H9 (cell line): Measurements from ENCODE around the gene HES4. TPM values are rescaled to one million over a fixed set of nuclear protein-coding genes. Genes with fewer than 3 reads are reported as not detected.

Experiments used
- DNase-seq: peaks from one replicate; pipeline ENCODE4 v3.0.0-alpha.2; 2017
- H2AFZ ChIP-seq: one replicate; pipeline ENCODE4 v1.6.1; 2013; ENCODE audit warnings: mild to moderate bottlenecking, low read length, control low read depth, moderate library complexity
- H2AK5ac ChIP-seq: 2 replicates; pipeline ENCODE4 v1.6.1; 2013; ENCODE audit warnings: low read length, control low read depth, mixed read lengths; ENCODE audit not compliant: insufficient read length
- H2BK120ac ChIP-seq: one replicate; pipeline ENCODE4 v1.6.1; 2013; ENCODE audit warnings: low read depth, mild to moderate bottlenecking, low read length, control low read depth, inconsistent platforms; ENCODE audit not compliant: poor library complexity, severe bottlenecking
- H2BK12ac ChIP-seq: 2 replicates; pipeline ENCODE4 v1.6.1; 2013; ENCODE audit warnings: low read length, control low read depth, mixed read lengths, low read depth; ENCODE audit not compliant: insufficient read length
- H2BK15ac ChIP-seq: 2 replicates; pipeline ENCODE4 v1.6.1; 2013; ENCODE audit warnings: low read depth, low read length, control low read depth
- H2BK20ac ChIP-seq: one replicate; pipeline ENCODE4 v1.6.1; 2013; ENCODE audit warnings: low read depth, mild to moderate bottlenecking, low read length, control low read depth, inconsistent platforms; ENCODE audit not compliant: poor library complexity, severe bottlenecking
- H2BK5ac ChIP-seq: 2 replicates; pipeline ENCODE4 v1.6.1; 2013; ENCODE audit warnings: low read length, control low read depth, mixed read lengths; ENCODE audit not compliant: insufficient read length
- H3K14ac ChIP-seq: 2 replicates; pipeline ENCODE4 v1.6.1; 2013; ENCODE audit warnings: low read length, control low read depth; ENCODE audit not compliant: insufficient read depth
- H3K18ac ChIP-seq: 2 replicates; pipeline ENCODE4 v1.6.1; 2013; ENCODE audit warnings: low read depth, mild to moderate bottlenecking, mixed read lengths, low read length, control low read depth; ENCODE audit not compliant: insufficient read length
- H3K23ac ChIP-seq: 2 replicates; pipeline ENCODE4 v1.6.1; 2013; ENCODE audit warnings: low read length, control low read depth, mixed read lengths, low read depth; ENCODE audit not compliant: insufficient read length
- H3K23me2 ChIP-seq: 2 replicates; pipeline ENCODE4 v1.6.1; 2013; ENCODE audit warnings: low read depth, mild to moderate bottlenecking, mixed read lengths, low read length, control low read depth; ENCODE audit not compliant: insufficient read length, poor library complexity, severe bottlenecking
- H3K27ac ChIP-seq: 2 replicates; pipeline ENCODE4 v1.5.1; 2013; ENCODE audit warnings: low read length, control low read depth, mixed read lengths, low read depth; ENCODE audit not compliant: insufficient read length
- H3K27me3 ChIP-seq: 2 replicates; pipeline ENCODE4 v1.6.1; 2013; ENCODE audit warnings: low read length, control low read depth, inconsistent platforms; ENCODE audit not compliant: insufficient read depth
- H3K4ac ChIP-seq: 2 replicates; pipeline ENCODE4 v1.6.1; 2013; ENCODE audit warnings: low read depth, mild to moderate bottlenecking, control low read depth, inconsistent platforms, low read length, moderate library complexity
- H3K4me1 ChIP-seq: 2 replicates; pipeline ENCODE4 v1.6.1; 2013; ENCODE audit warnings: low read length, control low read depth, inconsistent platforms; ENCODE audit not compliant: insufficient read depth
- H3K4me2 ChIP-seq: 2 replicates; pipeline ENCODE4 v1.6.1; 2013; ENCODE audit warnings: low read length, control low read depth, mixed read lengths; ENCODE audit not compliant: insufficient read length, insufficient read depth
- H3K56ac ChIP-seq: 2 replicates; pipeline ENCODE4 v1.6.1; 2013; ENCODE audit warnings: low read depth, mild to moderate bottlenecking, mixed read lengths, low read length, control low read depth; ENCODE audit not compliant: insufficient read length
- H3K79me1 ChIP-seq: 2 replicates; pipeline ENCODE4 v1.6.1; 2013; ENCODE audit warnings: low read depth, mild to moderate bottlenecking, moderate library complexity, low read length, control low read depth, inconsistent platforms; ENCODE audit not compliant: insufficient read depth, poor library complexity, severe bottlenecking
- H3K79me2 ChIP-seq: 2 replicates; pipeline ENCODE4 v1.6.1; 2013; ENCODE audit warnings: low read length, control low read depth, inconsistent platforms; ENCODE audit not compliant: insufficient read depth
- H3K9ac ChIP-seq: 2 replicates; pipeline ENCODE4 v1.6.1; 2013; ENCODE audit warnings: low read length, control low read depth, mixed read lengths; ENCODE audit not compliant: insufficient read length; ENCODE audit errors: extremely low read depth
- H3K9me3 ChIP-seq: one replicate; pipeline ENCODE4 v1.6.1; 2013; ENCODE audit warnings: low read depth, low read length, inconsistent platforms; ENCODE audit not compliant: control insufficient read depth
- H3T11ph ChIP-seq: one replicate; pipeline ENCODE4 v1.6.1; 2013; ENCODE audit warnings: mild to moderate bottlenecking, low read length, control low read depth, inconsistent platforms
- H4K20me1 ChIP-seq: one replicate; pipeline ENCODE4 v1.6.1; 2013; ENCODE audit not compliant: control insufficient read depth, insufficient read length, insufficient read depth
- H4K5ac ChIP-seq: 2 replicates; pipeline ENCODE4 v1.6.1; 2013; ENCODE audit warnings: low read depth, mild to moderate bottlenecking, mixed read lengths, low read length, control low read depth; ENCODE audit not compliant: insufficient read length
- H4K8ac ChIP-seq: replicated peaks from 2 replicates; pipeline ENCODE4 v1.6.1; 2013; ENCODE audit warnings: low read length, control low read depth, mixed read lengths, low read depth; ENCODE audit not compliant: insufficient read length
- H4K91ac ChIP-seq: 2 replicates; pipeline ENCODE4 v1.6.1; 2013; ENCODE audit warnings: low read depth, mild to moderate bottlenecking, moderate library complexity, mixed read lengths, low read length, control low read depth; ENCODE audit not compliant: insufficient read length
- H3K27ac Mint-ChIP-seq, 3 experiments: 2 replicates in 2 of 3; 3 replicates in 1 of 3; pipeline ENCODE4 v1.8.0; 2020 to 2021; ENCODE audit warnings: mixed read lengths in 3 of 3, mild to moderate bottlenecking in 1 of 3, moderate library complexity in 1 of 3
- H3K27me3 Mint-ChIP-seq: 2 replicates; pipeline ENCODE4 v1.8.0; 2021; ENCODE audit warnings: low read depth, mild to moderate bottlenecking, moderate library complexity, mixed read lengths
- H3K36me3 Mint-ChIP-seq, 3 experiments: 2 replicates in 2 of 3; 3 replicates in 1 of 3; pipeline ENCODE4 v1.8.0; 2020 to 2021; ENCODE audit warnings: low read depth in 3 of 3, mixed read lengths in 3 of 3; ENCODE audit not compliant: insufficient read depth in 1 of 3
- H3K4me1 Mint-ChIP-seq, 2 experiments: 2 replicates each; pipeline ENCODE4 v1.8.0; 2020; ENCODE audit warnings: mixed read lengths in 2 of 2
- H3K4me3 Mint-ChIP-seq, 2 experiments: 2 replicates in 1 of 2; 3 replicates in 1 of 2; pipeline ENCODE4 v1.8.0; 2020 to 2021; ENCODE audit warnings: mild to moderate bottlenecking in 2 of 2, mixed read lengths in 2 of 2, moderate library complexity in 1 of 2
- H3K9me3 Mint-ChIP-seq, 2 experiments: 2 replicates in 1 of 2; 3 replicates in 1 of 2; pipeline ENCODE4 v1.8.0; 2020; ENCODE audit warnings: mild to moderate bottlenecking in 2 of 2, mixed read lengths in 2 of 2, moderate library complexity in 1 of 2
- CTCF ChIP-seq: fragments of 200-600 bp; sonication (generic); conservative IDR thresholded peaks from 3 replicates; pipeline ENCODE4 v1.8.0; 2021; ENCODE audit warnings: antibody characterized with exemption, mild to moderate bottlenecking
- WGBS: extraction: QIAGEN DNeasy Blood & Tissue Kit; methylation state at CpG from one replicate; pipeline ENCODE4 v1.1.7; 2013; ENCODE audit warnings: missing lambda C conversion rate, low lambda C conversion rate, mixed read lengths; ENCODE audit not compliant: insufficient read length; ENCODE audit errors: extremely low coverage; 5-methylcytosine and 5-hydroxymethylcytosine counted together
- total RNA-seq: library from RNA; stranded (reverse); gene quantifications from 2 replicates; pipeline ENCODE4 v1.2.1, GENCODE V29; 2021

HES4 gene
- total RNA-seq, 1 experiment from 2014 or later, result 4.0 TPM

GRCh38 chr1:1001057-1001783 lies 1.3 kb upstream of the HES4 start:
- Histone ChIP-seq H3K27me3 (peaks cover 37% of the 10 kb centered on the region; the same call in 1 of the 2 replicates), H4K20me1 (no peaks in the 10 kb centered on the region), H3K4me1 (0 out of 2 replicates have a peak, but pooled peaks cover 1% of the 10 kb centered on the region), H3K9ac (no peak overlapping the region), H3K79me2 (no peaks in the 10 kb centered on the region), H2BK15ac (no peak overlapping the region), H3K23ac (no peak overlapping the region), H2AFZ (no peak overlapping the region), H3K18ac (peak overlapping the region; percentile 12), H2BK120ac (no peak overlapping the region), H2BK12ac (peak overlapping the region; percentile 27), H3K14ac (peak overlapping the region; percentile 52), H4K5ac (no peak overlapping the region), H3K4me2 (peak overlapping the region; percentile 25), H2BK5ac (no peak overlapping the region), H3T11ph (no peak overlapping the region), H3K9me3 (no peaks in the 10 kb centered on the region), H3K4ac (no peak overlapping the region; the same call in 1 of the 2 replicates), H2BK20ac (no peak overlapping the region), H3K56ac (no peak overlapping the region), H3K27ac (no peak overlapping the region), H3K23me2 (peaks cover 20% of the 10 kb centered on the region), H4K8ac (no peak overlapping the region), H2AK5ac (no peak overlapping the region), H3K79me1 (no peaks in the 10 kb centered on the region), H4K91ac (no peak overlapping the region)
- TF ChIP-seq CTCF, result no peak
- Mint-ChIP-seq H3K36me3 (no peaks in the 10 kb centered on the region), H3K4me3 (peak overlapping the region; percentile 49 to 84), H3K27ac (no peak overlapping the region), H3K4me1 (peaks cover 13 to 30% of the 10 kb centered on the region in 2 experiments), H3K9me3 (no peaks in the 10 kb centered on the region), H3K27me3 (peaks cover 72% of the 10 kb centered on the region)
- no CpG with 5 or more reads among the region's 58 CpGs for WGBS
- DNase-seq, result peak; percentile 51
